ENCODE measurements around the gene SCD5.

The SCD5 gene

DNA sequence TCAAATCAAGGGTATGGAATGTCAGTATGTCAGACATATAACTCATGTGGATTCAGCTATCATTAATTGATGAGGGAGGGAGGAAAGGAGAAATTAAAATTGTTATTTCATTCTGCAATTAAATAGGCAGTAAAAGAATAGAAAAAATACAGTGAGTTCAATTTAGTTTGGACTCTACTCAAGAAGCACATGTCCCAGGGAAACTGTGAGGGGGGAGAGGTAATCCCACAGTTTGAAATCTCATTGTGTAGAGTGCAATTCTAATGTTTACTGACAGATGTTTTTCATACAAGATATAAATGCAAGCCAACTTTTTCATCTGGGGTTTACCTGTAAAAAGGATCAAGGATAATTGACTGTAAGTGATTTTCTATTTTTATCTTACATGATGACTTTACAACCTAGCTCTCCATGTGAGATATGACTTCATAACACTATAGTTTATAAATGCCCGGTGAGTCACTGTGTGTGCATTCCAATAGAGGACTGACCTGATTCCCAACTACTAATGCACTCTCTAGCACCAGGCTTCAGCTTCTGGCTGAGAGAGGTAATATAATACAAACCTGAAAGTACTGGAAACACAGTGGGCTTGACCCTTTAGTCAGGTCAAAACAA lies 35.2 kb upstream of the SCD5 start:
- H3K27ac ChIP-seq (ENCODE audit: extremely low read depth, low read depth, low read length) = no peak overlapping the region
- ChIA-PET CTCF (interaction anchor here (1.0 kb wide), 1 partner anchor 8 kb away, joined by 4 read pairs; no protein-coding TSS in a partner anchor), POLR2A (no interaction called here)
- H3K9me3 ChIP-seq (ENCODE audit: control insufficient read depth, insufficient read depth, low read depth, low read length) = no peaks in the 10 kb centered on the region
- no peak overlapping the region for H3K4me3 ChIP-seq (ENCODE audit: low read depth, low read length)
- H3K36me3 ChIP-seq (ENCODE audit: control insufficient read depth in 2 of 2, insufficient read depth in 1 of 2, low read length in 2 of 2) = peaks cover 0 to 33% of the 10 kb centered on the region in 2 experiments; a peak in 2 of 3 replicates
- H3K4me1 ChIP-seq (ENCODE audit: control insufficient read depth, insufficient read depth, low read length) = no peaks in the 10 kb centered on the region
- TF ChIP-seq ZXDB (tag by site-specific recombination; IDR thresholded peaks at IDR 0.05) = no peak
- TF ChIP-seq KLF10 (tag by site-specific recombination; IDR thresholded peaks at IDR 0.05) = 0 out of 2 replicates have a peak, but pooled peaks have one; percentile 13
- no peak for TF ChIP-seq ZNF530 (tag by site-specific recombination; IDR thresholded peaks at IDR 0.05; ENCODE audit: low read depth)
- TF ChIP-seq ZNF660 (tag by site-specific recombination; IDR thresholded peaks at IDR 0.05) = peak; percentile 31; the same call in 1 of the 2 replicates
- TF ChIP-seq ZNF350 (tag by site-specific recombination; IDR thresholded peaks at IDR 0.05) = no peak
- peak; percentile 52 for TF ChIP-seq SP7 (tag by site-specific recombination; IDR thresholded peaks at IDR 0.05)
- no peak for TF ChIP-seq ZNF621 (tag by site-specific recombination; IDR thresholded peaks at IDR 0.05)
- no peak for TF ChIP-seq ZNF335 (tag by site-specific recombination; conservative IDR thresholded peaks at IDR 0.05)
- no peak for TF ChIP-seq ZNF10 (tag by site-specific recombination; IDR thresholded peaks at IDR 0.05)
- TF ChIP-seq ZNF239 (tag by site-specific recombination; IDR thresholded peaks at IDR 0.05) = no peak
- TF ChIP-seq ZNF518A (tag by site-specific recombination; conservative IDR thresholded peaks at IDR 0.05; ENCODE audit: low read depth) = no peak
- TF ChIP-seq ZNF341 (tag by site-specific recombination; IDR thresholded peaks at IDR 0.05; ENCODE audit: low read depth) = no peak
- no peak for TF ChIP-seq ZNF747 (tag by site-specific recombination; IDR thresholded peaks at IDR 0.05)
- no peak for TF ChIP-seq ZNF211 (tag by site-specific recombination; IDR thresholded peaks at IDR 0.05; ENCODE audit: low read depth)
- TF ChIP-seq ZNF654 (tag by site-specific recombination; IDR thresholded peaks at IDR 0.05; ENCODE audit: low read depth) = no peak
- no peak for TF ChIP-seq ZFHX2 (tag by site-specific recombination; conservative IDR thresholded peaks at IDR 0.05)
- TF ChIP-seq ZNF366 (tag by site-specific recombination; conservative IDR thresholded peaks at IDR 0.05) = peak; percentile 73
- 0 out of 2 replicates have a peak, but pooled peaks have one; percentile 12 for TF ChIP-seq ZIC2 (tag by site-specific recombination; IDR thresholded peaks at IDR 0.05)
- TF ChIP-seq ZBTB17 (tag by site-specific recombination; IDR thresholded peaks at IDR 0.05) = no peak
- no peak for TF ChIP-seq KLF7 (tag by site-specific recombination; IDR thresholded peaks at IDR 0.05; ENCODE audit: borderline replicate concordance)
- TF ChIP-seq PATZ1 (tag by site-specific recombination; IDR thresholded peaks at IDR 0.05) = no peak
- TF ChIP-seq ZBTB20 (tag by site-specific recombination; IDR thresholded peaks at IDR 0.05) = no peak
- TF ChIP-seq ZNF138 (tag by site-specific recombination; IDR thresholded peaks at IDR 0.05; ENCODE audit: borderline replicate concordance) = no peak
- TF ChIP-seq FEZF1 (tag by site-specific recombination; IDR thresholded peaks at IDR 0.05) = 0 out of 2 replicates have a peak, but pooled peaks have one; percentile 26
- no peak for TF ChIP-seq SCRT2 (tag by site-specific recombination; IDR thresholded peaks at IDR 0.05)
- TF ChIP-seq, protein P1, sequence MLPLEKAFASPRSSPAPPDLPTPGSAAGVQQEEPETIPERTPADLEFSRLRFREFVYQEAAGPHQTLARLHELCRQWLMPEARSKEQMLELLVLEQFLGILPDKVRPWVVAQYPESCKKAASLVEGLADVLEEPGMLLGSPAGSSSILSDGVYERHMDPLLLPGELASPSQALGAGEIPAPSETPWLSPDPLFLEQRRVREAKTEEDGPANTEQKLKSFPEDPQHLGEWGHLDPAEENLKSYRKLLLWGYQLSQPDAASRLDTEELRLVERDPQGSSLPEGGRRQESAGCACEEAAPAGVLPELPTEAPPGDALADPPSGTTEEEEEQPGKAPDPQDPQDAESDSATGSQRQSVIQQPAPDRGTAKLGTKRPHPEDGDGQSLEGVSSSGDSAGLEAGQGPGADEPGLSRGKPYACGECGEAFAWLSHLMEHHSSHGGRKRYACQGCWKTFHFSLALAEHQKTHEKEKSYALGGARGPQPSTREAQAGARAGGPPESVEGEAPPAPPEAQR (tag by site-specific recombination; IDR thresholded peaks at IDR 0.05) = no peak
- TF ChIP-seq, protein P2, sequence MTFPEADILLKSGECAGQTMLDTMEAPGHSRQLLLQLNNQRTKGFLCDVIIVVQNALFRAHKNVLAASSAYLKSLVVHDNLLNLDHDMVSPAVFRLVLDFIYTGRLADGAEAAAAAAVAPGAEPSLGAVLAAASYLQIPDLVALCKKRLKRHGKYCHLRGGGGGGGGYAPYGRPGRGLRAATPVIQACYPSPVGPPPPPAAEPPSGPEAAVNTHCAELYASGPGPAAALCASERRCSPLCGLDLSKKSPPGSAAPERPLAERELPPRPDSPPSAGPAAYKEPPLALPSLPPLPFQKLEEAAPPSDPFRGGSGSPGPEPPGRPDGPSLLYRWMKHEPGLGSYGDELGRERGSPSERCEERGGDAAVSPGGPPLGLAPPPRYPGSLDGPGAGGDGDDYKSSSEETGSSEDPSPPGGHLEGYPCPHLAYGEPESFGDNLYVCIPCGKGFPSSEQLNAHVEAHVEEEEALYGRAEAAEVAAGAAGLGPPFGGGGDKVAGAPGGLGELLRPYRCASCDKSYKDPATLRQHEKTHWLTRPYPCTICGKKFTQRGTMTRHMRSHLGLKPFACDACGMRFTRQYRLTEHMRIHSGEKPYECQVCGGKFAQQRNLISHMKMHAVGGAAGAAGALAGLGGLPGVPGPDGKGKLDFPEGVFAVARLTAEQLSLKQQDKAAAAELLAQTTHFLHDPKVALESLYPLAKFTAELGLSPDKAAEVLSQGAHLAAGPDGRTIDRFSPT (tag by site-specific recombination; IDR thresholded peaks at IDR 0.05) = peak; percentile 47; the same call in 1 of the 2 replicates
- no peak for TF ChIP-seq KLF17 (tag by site-specific recombination; IDR thresholded peaks at IDR 0.05)
